ENCODE measurements around the gene CTNNAL1.
"Not testable (repeated sequence)": the region's sequence is repeated elsewhere in the genome, so short reads cannot be mapped to it uniquely, and the experiment has no call there.

Gene CTNNAL1

DNA sequence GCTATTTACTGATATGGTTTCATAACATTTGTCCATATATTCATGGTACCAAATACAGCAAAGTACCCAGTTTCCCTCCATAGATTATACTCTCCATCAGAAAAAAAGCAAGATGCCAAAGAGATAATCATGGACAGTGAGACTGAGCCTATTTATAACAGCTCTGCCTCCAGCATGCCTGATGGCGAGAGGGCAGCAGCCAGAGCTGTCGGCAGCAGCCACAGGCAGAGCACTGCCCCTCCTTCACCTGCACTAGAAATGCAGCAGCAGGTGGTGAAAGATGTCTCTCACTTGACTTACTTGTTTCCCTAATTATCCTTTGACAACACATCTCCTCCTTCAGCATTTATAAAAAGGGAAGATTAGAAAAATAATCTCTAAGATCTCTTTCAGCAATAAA is 32.4 kb downstream of the CTNNAL1 start:
- DNase-seq: no peak

DNA sequence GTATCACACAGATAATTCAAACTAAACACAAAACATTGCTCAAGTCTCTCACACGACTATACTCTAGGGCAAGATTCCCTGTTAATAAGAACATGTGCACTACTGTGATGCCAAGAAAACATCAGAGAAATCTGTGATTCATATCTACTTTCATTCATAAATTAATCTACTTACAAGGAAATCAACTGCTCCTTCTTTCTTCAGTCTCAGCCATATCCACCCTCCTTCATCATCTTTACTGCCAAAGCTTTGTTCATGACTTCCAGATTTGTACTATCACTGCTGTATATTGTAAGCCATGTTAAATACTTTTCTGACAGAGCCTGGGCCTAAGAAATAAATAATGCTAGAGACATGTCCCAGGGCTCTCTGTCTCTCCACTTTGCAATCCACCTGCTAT is 35.1 kb downstream of the CTNNAL1 start:
- DNase-seq: no peak

DNA sequence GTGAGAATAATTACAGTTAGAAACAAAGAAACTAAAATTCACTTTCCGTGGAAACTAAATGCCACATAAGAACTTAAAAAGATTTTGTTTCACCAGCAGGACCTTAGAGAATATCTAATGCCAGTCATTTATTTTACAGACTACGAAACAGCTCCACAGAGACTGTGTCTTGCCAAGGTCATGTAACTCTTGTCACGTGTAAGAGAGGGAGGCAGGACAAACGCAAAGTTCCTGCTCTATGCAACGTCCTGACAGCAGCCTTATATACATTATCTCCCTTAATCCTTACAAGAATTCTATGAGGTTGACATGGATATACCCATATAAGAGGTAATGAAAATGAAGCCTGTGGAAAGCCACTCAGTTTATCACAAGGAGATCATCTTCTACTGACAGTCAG is 39.4 kb downstream of the CTNNAL1 start:
- no peak for DNase-seq

DNA sequence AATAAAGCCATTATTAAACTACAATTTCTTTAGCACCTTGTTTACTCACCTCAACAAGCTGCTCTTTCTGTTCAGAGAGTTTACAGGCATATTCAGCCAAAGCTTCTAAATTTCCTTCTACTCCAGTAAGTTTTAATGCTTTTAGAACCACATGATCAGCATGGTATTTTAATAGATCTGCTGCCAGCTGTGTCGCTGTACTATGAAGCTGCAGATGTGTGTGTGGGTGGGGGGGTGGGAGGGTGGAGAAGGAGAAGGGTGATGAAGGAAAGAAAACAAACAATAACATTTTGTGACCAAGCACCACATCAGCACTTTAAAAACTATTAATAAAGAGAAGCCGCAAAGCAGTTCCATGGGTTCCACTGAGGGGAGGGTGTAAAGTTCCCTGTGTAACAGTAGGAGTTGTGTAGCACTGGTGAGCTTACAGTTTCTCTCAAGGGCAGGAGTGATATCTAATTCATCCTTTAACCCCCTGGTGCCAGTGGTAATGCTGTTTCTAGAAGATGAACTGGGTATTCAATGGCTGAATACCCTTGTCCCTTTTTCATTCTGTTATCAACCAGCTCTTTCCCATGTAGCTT is 40.6 kb downstream of the CTNNAL1 start:
- DNase-seq: no peak

DNA sequence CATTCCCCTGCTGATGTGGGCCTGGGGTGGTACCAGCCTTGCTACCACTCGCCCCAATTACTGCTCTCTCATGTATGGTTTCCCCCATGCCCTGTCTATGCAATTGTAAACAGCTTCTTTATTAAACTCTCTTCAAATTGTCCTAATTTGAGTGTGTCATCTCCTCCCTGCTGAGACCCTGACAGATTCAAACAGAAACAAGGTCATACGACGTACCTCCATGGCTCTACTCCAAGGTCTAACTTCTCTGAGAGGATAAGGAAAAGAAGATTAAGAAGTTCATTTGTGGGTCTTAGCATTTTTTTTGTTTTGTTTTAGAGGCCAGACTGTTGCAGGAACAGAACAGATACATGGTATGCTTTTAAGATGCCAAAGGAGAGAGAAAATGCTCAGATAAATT is 41.1 kb downstream of the CTNNAL1 start:
- DNase-seq: no peak

DNA sequence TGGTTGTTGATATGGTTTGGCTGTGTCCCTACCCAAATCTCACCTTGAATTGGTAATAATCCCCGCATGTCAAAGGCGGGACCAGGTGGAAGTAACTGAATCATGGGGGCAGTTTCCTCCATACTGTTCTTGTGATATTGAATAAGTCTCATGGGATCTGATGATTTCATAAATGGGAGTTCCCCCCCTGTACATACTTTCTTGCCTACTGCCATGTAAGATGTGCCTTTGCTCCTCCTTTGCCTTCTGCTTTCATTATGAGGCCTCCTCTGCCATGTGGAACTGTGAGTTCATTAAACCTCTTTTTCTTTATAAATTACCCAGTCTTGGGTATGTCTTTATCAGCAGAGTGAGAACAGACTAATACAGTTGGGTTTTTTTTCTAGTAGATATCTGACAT is 41.9 kb downstream of the CTNNAL1 start:
- not testable (repeated sequence) for DNase-seq

DNA sequence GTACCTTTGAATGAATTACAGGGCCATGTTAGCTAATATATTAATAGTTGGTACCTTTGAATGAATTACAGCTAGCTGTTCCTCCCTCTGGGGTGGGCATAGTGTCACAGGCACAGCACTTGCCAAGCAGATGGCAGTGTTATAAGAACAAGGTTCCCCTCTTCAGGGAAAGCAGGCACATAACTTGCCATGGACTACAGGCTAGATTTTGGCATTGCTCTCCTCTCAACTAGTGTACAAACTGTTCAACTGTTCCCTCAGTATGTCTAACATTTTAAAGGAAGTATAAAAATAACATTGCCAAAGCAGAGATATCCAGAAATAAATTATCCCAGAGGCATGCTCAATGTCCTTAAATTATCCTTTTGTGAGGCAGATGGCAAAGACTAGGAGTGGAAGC is 45.4 kb downstream of the CTNNAL1 start:
- DNase-seq: no peak

DNA sequence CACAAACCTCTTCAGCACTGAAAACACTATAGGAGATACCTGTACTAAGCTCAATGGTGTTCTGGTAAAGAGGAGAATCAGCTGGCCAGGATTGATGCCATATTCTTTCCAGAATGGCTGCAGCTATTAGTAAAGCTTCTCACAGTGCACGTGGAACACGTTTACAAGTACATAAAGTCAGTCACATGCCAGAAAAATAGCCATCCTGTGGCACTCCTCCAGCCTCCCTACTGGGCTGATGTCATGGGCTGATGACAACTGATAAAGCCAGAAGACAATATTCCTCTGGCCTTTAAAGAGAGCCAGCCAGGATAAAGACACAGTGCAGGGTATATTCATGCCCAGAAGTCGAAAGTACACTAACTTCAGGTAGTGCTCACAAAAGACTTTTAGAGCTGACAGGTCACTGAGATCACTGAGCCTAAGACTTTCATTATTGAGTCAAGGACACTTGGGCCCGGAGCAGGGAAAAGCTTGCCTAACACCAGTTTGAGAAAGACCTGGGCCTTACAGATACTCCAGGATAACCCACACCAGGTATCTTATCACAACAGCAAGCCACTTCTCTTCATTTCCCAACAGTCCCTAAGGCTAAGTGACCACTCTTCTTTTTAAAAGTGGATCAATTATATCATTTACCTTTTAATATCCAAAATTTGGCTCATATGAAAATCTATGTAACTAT is 49.7 kb downstream of the CTNNAL1 start:
- DNase-seq: no peak

DNA sequence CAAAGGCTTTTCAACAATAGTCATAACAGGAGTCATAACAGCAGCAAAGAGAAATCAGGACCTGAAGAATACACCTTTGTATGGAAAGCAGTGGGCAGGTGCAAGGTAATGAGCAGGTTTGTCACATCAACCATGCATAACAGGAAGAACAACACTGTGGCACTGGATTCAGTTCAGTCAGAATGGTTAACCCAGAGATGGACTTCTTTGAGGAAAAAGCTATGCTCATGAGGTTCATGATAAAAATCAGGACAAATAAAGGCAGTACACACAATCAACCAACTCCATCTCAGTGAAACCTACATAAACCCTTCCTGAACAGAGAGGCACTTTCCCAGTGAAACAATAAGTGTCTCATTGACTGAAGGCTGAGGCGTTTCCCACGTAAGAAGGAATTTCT is 52.1 kb downstream of the CTNNAL1 start:
- no peak for DNase-seq

DNA sequence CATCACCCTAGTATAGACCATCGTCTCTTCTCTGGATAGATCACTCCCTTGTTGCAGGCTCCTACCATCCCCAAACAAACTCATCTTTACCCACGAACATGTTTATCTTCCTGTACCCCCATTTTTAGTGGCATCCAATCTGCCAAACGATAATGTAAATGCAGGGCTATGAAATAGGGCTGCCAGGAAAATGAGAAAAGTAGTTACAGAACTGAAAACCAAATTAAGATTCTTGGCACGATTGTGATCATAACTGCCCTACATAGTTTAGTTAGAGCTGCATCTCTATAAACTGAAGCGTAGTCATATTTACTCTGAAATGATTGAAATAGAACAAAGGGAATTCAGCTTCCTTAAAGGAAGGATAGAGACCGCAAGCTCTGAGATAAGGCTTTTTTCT is 53.0 kb downstream of the CTNNAL1 start:
- DNase-seq: no peak

DNA sequence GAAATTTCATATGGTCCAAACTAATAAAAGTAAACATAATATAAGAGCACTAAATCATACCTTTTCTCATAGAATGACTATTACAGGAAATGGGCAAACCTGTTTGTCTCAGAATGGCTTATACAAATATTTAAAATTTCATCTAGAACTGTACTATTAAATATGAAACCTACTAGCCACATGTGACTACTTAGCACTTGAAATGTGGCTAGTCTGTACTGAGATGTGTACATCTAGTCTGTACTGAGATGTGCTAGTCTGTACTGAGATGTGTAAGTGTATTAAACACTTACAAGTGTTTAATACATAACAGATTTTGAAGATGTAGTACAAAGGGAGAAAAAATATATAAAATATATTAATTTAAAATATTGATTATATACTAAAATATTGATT is 56.7 kb downstream of the CTNNAL1 start:
- no peak for DNase-seq

DNA sequence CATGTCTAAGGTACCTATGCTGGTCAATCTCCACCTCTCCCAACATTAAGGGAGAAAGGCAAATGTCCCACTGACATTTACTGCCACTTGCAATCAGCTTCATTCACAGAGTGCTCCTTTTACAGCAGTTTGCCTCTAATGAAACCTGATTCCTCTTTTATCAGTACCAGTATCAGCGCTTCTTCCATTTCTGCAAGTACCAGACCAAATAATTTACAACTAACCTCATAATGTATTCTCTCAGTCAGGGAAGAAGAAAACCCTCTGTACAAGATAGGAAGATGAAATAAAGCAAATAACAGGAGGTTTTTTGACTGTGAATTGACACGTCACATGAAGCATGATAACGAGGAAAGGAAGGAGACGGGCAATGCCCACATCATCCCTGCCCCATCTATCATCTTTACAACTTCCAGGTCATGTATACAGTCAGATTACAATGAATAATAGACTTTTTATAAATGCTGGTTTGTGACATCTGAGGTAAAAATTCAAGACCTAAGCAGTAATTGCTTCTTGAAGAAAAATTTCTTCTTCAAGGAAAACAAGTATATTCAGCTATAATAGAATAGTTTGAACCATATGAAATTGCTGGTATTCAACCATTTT is 57.2 kb downstream of the CTNNAL1 start:
- no peak for DNase-seq

DNA sequence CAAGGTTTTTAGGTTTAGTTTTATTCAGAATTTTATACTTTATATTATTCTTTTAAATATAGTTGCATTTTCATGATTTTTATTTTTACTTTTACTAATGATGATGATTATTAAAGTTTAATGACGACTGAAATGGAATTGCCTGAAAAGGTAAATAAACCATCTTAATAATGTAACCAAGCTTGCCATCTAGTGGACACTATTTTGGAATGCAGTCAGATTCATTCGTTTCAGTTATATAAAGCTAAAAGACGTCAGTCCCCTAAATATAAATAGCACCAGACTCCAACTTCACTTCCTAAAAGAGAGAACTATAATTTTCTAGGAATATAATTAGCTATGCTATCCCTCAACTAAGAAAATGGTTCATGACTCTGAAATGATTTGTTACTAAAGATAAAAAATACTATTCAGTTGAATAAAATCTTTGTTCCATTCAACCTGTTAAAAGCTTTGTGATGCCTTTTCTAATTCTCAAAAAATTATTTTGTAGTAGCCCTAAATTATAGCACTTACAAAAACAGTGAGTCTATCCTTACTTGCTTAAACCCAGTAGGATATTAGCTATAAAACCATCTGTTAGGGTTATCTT is 59.2 kb downstream of the CTNNAL1 start:
- peak in 1 of 2 experiments; percentile 72 for DNase-seq

DNA sequence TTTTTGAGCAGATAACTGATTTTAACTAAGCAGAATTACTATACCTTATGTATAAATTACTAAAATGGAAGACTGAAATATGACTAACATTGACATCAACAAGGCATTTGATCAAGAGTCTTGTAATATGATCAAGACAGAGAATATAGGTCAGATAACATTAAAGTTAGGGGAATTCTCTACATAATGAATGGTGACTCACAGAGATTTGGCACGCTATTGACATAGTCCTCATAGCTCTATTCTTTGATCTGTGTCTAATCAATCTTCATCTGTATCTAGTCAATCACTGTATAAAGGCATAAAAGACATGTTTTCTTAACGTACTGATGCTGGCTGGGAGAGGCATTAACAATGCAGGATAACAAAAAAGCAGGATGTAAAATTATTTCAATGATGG is 61.7 kb downstream of the CTNNAL1 start:
- DNase-seq: no peak

DNA sequence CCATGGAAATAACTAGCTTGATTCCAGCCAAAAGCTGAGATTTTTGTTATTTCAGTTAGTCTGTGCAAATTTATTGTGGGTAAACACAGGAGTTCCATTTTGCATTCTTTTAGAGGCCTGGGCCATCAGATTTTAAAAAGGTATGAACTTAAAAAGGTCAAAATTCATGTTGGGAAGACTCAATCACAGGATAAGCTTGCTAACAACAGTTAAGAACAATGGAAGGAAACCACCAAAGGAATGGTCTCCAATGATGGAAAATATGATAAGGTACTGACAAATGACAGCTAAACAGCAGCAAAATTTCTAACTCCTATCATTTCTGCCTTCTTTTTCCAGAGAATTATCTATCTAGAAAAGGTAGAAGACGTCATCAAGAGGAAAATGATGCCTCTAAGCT is 63.1 kb downstream of the CTNNAL1 start:
- no peak for DNase-seq

DNA sequence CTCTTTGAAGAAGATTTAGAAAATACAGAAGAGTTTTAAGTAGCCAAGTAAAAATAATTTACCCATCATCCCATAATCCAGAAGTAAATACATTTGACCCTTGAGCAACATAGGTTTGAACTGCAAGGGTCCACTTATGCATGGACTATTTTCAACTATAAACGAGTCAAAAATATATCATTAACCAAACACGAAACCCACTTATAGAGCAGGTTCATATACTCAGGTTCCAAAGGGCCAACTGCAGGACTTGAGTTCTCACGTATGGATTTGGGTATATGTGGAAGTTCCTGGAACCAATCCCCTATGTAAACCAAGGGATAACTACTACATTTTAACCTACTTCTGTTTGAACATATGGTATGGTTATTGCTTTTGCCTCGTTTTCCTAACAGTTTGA is 73.3 kb downstream of the CTNNAL1 start:
- no peak for DNase-seq

DNA sequence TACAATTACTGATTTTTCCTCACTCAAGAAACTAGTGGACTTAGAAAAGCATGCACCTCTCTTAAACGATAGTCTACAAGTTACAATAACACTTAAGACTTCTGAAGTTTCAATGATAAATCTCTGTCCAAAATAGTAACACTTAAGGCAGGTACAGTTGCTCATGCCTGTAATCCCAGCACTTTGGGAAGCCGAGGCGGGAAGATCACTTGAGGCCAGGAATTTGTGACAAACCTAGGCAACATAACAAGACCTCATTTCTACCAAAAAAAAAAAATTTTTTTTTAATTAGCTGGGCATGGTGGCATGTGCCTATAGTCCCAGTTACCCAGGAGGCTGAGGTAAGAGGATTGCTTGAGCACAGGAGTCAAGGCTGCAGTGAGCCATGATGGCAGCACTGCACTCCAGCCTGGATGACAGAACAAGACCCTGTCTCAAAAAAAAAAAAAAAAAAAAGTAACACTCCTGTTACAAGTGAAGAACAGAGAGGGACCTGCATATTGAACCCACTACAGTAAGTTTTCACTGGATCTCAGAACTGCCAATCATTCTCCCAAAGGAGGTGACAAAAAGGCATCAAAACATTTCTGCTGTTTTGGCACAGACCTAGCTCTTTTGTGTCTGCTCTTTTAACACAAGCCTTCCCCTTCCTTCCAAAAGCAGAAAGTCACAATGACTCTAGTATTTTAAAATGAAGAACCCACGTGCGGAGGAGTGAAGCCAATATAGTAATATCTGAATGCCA is 75.6 kb downstream of the CTNNAL1 start:
- no peak for DNase-seq

DNA sequence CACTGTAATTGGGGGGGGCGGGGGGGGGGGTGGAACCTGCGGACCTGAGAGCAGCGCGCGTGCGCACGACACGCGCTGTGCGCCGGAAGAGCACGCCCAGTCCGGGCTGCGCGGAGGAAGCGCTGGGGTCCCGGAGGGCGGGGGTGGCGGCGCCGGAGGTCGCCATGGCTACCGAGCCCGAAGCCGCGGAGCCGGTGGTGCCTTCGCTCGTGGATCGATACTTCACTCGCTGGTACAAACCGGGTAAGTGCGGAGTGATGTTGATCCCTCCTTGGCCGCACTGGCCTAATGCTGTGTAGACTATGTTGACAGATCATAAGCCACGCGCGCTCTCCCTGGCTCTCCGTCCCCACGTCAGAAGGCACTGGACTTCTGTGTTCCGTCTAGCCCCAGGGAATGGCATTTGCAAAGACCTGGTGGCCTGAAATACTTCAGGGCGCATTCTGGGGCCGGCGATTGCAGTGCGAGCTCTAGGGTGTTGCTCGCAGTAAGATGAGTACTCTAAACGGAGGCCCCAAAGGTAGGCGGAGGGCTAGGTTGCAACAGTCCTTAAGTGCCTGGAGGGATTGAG is 78.9 kb downstream of the CTNNAL1 start, which contains the start of gene ABITRAM:
Gene ABITRAM, plus strand, starts transcription at position 78 of the 571 bp plus-strand sequence. Its CDS starts 87 bp downstream, at position 165.
- peak; percentile 63 to 91 for DNase-seq

DNA sequence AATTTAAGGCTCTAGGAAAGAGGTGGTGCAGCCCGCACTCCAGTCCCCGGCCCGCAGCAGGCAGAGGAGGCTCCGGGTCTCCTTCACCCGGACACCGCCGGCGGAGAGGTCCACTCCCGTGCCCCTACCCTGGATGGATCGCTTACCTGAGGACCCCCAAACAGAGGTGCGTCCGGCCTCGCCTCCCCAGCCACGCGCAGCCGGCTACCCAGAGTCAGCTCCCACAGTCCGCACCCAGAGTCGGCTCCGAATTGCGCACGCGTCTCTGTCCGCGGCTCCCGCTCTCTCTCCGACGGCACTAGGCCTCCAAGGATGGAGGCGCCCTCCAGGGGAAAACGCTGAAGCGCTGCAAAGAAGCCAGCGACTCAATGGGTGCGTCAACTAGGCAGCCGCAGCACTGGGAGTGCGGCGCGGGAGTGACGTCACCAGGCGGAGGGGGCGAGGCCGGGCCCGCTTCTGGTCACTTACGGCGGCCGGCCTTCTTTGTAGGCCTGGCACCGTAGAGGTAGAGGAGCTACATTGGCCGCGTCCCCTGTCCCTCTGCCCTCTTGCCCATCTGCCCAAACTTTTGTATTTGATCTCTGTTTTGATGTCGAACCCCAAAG is 79.5 kb downstream of the CTNNAL1 start, which contains the start of gene ELP1:
Gene ELP1, minus strand, starts transcription at position 407 of the 605 bp plus-strand sequence. CDS start 2,978 bp downstream, outside the sequence.
- DNase-seq: peak; percentile 79 to 91

DNA sequence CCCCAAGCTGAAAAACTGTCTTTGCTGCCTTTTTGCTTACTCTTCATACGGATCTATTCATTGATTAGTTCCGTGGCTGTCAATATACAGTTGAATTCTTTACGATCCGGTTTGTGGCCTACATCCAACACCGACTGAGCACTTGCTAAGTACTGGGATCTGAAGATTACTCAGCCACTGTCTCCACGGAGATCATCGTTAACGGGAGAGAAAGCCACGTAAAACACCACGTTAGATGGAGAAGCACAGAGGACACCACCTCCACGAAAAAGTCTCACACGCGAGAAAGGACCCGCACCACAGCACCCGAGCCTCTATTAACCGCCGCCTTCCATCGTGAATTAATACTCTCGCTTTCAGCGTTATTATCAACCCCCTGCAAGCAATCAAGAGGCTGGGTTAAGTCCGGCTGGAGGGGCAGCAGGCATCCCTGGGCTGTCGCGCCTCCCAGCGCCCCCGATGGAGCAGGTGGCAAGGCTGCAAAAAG is 80.0 kb downstream of the CTNNAL1 start:
- no peak for DNase-seq

DNA sequence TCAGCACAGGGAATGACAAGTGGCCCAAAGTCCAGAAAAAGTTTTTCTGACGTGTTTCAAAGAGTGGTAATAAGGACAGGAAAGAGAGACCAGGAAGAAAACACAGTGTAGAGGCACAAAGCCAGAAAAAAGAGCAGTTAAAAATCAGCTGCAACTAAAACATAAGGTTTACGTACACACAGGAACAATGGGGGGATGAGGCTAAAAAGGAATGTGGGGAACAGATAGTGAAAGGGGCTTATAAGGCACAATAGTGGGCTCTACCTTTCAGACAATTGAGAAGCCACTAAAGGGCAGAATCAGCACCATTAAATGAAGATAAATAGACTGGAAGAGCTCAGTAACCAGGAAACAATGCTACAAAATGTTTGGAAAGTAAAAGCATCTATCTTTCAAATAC is 84.9 kb downstream of the CTNNAL1 start:
- no peak for DNase-seq

DNA sequence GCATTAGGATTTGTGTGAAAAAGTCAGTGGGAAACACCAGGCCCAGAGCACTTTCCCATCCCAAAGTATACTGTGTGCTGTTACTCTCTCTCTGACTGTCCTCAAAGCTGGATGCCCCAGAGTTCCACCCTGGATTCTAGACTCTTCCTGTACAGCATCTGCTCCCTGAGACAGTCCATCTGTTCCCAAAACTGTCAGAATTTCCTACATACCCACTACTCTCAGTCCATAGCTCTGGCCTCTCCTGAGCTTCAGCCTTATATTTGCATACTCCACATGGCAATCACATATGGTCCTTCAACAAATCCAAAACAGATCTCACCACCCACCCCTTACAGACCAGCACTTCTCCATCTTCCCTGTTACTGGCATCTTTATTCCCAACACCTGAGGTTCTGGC is 88.8 kb downstream of the CTNNAL1 start:
- no peak for DNase-seq

All from SW 1271 (cell line).